HG03060 (cell line): ENCODE data around the gene HLA-DRB5.
"Not testable (repeated sequence)": the region's sequence is repeated elsewhere in the genome, so short reads cannot be mapped to it uniquely, and the experiment has no call there.

Source experiments
- ATAC-seq: cut with Tn5 transposase; IDR thresholded peaks from one replicate; pipeline ENCODE4 v1.9.1; 2021; ENCODE audit warnings: low read depth, moderate number of reproducible peaks; ENCODE audit not compliant: unreplicated experiment

The HLA-DRB5 gene

GRCh38 chr6:32517654-32518445 lies 12.2 kb downstream of the HLA-DRB5 start:
- no peak for ATAC-seq

GRCh38 chr6:32501016-32501415 lies 29.1 kb downstream of the HLA-DRB5 start:
- ATAC-seq: no peak

- no peak for ATAC-seq
These were observed 37.7 kb downstream of the HLA-DRB5 start for GRCh38 chr6:32492351-32492750.

GRCh38 chr6:32491700-32492099 lies 38.4 kb downstream of the HLA-DRB5 start:
- ATAC-seq: no peak

GRCh38 chr6:32488083-32488482 lies 42.0 kb downstream of the HLA-DRB5 start:
- ATAC-seq: no peak

GRCh38 chr6:32484614-32484998 lies 45.5 kb downstream of the HLA-DRB5 start:
- no peak for ATAC-seq

- no peak for ATAC-seq
These were observed 46.0 kb downstream of the HLA-DRB5 start for GRCh38 chr6:32483968-32484613.

GRCh38 chr6:32475392-32476206 lies 54.5 kb downstream of the HLA-DRB5 start:
- ATAC-seq: no peak

GRCh38 chr6:32473376-32474348 lies 56.4 kb downstream of the HLA-DRB5 start:
- ATAC-seq: peak; percentile 92

GRCh38 chr6:32472781-32473375 lies 57.2 kb downstream of the HLA-DRB5 start:
- ATAC-seq: no peak

- not testable (repeated sequence) for ATAC-seq
These were observed 62.2 kb downstream of the HLA-DRB5 start for GRCh38 chr6:32467743-32468503.
